ENCODE data around the gene SH3RF3. TPM values are rescaled to one million over a fixed set of nuclear protein-coding genes. Genes with fewer than 3 reads are reported as not detected.

Gene SH3RF3
- total and polyA plus RNA-seq, 9 of the 15 experiments (the other 6 are each of a cell fraction or from before 2014, with no cell fraction given) = 0.02 TPM; not detected in 8

- no peak overlapping the region for H3K9ac ChIP-seq (ENCODE audit: insufficient read depth in 1 of 2, low read depth in 2 of 2, low read length in 2 of 2)
- no peaks in the 10 kb centered on the region; the same call in 1 of the 2 replicates for H4K20me1 ChIP-seq (replicated peaks; ENCODE audit: control insufficient read depth, insufficient read depth, low read length)
- TF ChIP-seq FUS (optimal IDR thresholded peaks at IDR 0.05; ENCODE audit: low read depth, low read length) = no peak
- TF ChIP-seq NEUROD1 (IDR thresholded peaks at IDR 0.05; ENCODE audit: borderline replicate concordance, low read depth, low read length, partially characterized antibody) = no peak
- no peak for TF ChIP-seq DMBX1 (CRISPR knock-in tag; IDR thresholded peaks at IDR 0.05; ENCODE audit: borderline replicate concordance)
- TF ChIP-seq NFIC (IDR thresholded peaks at IDR 0.05) = no peak
- no peak for TF ChIP-seq ZNF274 (IDR thresholded peaks at IDR 0.05; ENCODE audit: borderline replicate concordance, low read depth, low read length)
- TF ChIP-seq CCAR2 (IDR thresholded peaks at IDR 0.05; ENCODE audit: low read depth, low read length) = no peak
- TF ChIP-seq, protein P1, sequence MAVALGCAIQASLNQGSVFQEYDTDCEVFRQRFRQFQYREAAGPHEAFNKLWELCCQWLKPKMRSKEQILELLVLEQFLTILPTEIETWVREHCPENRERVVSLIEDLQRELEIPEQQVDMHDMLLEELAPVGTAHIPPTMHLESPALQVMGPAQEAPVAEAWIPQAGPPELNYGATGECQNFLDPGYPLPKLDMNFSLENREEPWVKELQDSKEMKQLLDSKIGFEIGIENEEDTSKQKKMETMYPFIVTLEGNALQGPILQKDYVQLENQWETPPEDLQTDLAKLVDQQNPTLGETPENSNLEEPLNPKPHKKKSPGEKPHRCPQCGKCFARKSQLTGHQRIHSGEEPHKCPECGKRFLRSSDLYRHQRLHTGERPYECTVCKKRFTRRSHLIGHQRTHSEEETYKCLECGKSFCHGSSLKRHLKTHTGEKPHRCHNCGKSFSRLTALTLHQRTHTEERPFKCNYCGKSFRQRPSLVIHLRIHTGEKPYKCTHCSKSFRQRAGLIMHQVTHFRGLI (CRISPR knock-in tag; IDR thresholded peaks at IDR 0.05) = no peak
- no peak for TF ChIP-seq JUN (IDR thresholded peaks at IDR 0.05; ENCODE audit: borderline replicate concordance, low read depth, low read length)
- TF ChIP-seq JUN (CRISPR knock-in tag; IDR thresholded peaks at IDR 0.05; ENCODE audit: borderline replicate concordance) = no peak
- no peak for TF ChIP-seq MEF2D (tag; conservative IDR thresholded peaks at IDR 0.05; ENCODE audit: low read depth)
- no peak for TF ChIP-seq CREBBP (IDR thresholded peaks at IDR 0.05; ENCODE audit: low read depth, low read length)
- no peak for TF ChIP-seq SMARCA4 (IDR thresholded peaks at IDR 0.05)
- no peak for TF ChIP-seq POLR3G (IDR thresholded peaks at IDR 0.05; ENCODE audit: extremely low read depth, insufficient read length, insufficient replicate concordance)
- TF ChIP-seq ZNF740 (CRISPR knock-in tag; IDR thresholded peaks at IDR 0.05) = no peak
- no peak for TF ChIP-seq ZNF740 (tag; IDR thresholded peaks at IDR 0.05)
- no peak for TF ChIP-seq ARID4B (CRISPR knock-in tag; IDR thresholded peaks at IDR 0.05)
- no peak for TF ChIP-seq ZNF75A (CRISPR knock-in tag; IDR thresholded peaks at IDR 0.05)
- H3K4me3 ChIP-seq = no peak overlapping the region
- no peaks in the 10 kb centered on the region for H3K36me3 ChIP-seq (ENCODE audit: control insufficient read depth, insufficient read depth, low read length)
- H3K9me3 ChIP-seq (replicated peaks; ENCODE audit: control insufficient read depth, insufficient read depth, low read depth, low read length) = no peaks in the 10 kb centered on the region
- POLR2A ChIA-PET = no interaction called here
- no peaks in the 10 kb centered on the region for H3K79me2 ChIP-seq (ENCODE audit: control insufficient read depth, insufficient read depth, low read length)
- DNase-seq (ENCODE audit: extremely low read depth in 1 of 4, low spot score in 3 of 4) = no peak
- H2AFZ ChIP-seq (ENCODE audit: low read depth, low read length) = no peak overlapping the region
- FAIRE-seq = no peak
- no TSS peak for BruUV-seq (replicated peaks)
- no peak for ATAC-seq
- no peaks in the 10 kb centered on the region for H3K4me1 ChIP-seq (replicated peaks in 1 of 2; ENCODE audit: control insufficient read depth in 2 of 2, insufficient read depth in 2 of 2, low read length in 2 of 2)
- intact Hi-C loops (cut with micrococcal nuclease) = no loop called here
- CTCF ChIA-PET (ENCODE audit: low intra/inter-chr PET ratio) = no interaction called here
- no peak overlapping the region for H3K27ac ChIP-seq (ENCODE audit: extremely low read depth, low read depth, low read length)
- in situ Hi-C loops (cut with MboI) = no loop called here
- H3K27me3 ChIP-seq (ENCODE audit: control insufficient read depth in 2 of 2, insufficient read depth in 2 of 2, low read length in 2 of 2) = peaks cover 2 to 17% of the 10 kb centered on the region in 2 experiments; a peak in 3 of 5 replicates
- H3K9me1 ChIP-seq (ENCODE audit: control insufficient read depth, insufficient read depth, low read length) = no peaks in the 10 kb centered on the region
- H3K4me2 ChIP-seq (ENCODE audit: insufficient read depth, low read length) = no peak overlapping the region
- 0% methylated on average over 3 of the region's 3 CpGs for WGBS (ENCODE audit: insufficient coverage, low coverage, missing lambda C conversion rate)
These were observed 35.8 kb downstream of the SH3RF3 start for GRCh38 chr2:109164739-109165221.
